GM20000 (cell line): ENCODE results near the gene ADAMTSL5.
A peak's percentile ranks its signal among the peaks of the same experiment; 100 is the strongest.

Source experiments
- DNase-seq: peaks from one replicate; pipeline ENCODE4 v3.0.0; 2012; ENCODE audit warnings: low spot score
- TF ChIP-seq, protein P1 (sequence below): IDR thresholded peaks from 2 replicates; pipeline ENCODE4 v1.5.1; 2012; ENCODE audit warnings: mild to moderate bottlenecking, control low read depth; ENCODE audit errors: extremely low read depth, missing control alignments

The ADAMTSL5 gene

DNA sequence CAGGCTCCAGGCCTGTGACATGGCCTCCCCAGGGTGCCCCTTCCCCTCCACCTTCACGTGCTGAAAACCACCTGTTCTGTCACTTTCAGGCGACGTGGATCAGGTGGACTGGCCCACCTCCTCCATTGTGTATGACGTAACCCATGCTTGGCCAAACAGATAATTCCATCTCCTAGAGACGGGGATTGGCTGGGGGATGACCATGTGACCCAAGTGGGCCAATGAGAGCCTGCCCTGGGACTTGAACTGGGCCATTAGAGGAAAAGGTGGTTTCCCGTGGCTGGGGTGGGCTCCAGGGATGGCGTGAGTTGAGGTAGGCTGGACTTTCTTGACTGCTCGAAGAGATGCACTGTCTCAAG lies 3.6 kb upstream of the ADAMTSL5 start:
- TF ChIP-seq, protein P1, sequence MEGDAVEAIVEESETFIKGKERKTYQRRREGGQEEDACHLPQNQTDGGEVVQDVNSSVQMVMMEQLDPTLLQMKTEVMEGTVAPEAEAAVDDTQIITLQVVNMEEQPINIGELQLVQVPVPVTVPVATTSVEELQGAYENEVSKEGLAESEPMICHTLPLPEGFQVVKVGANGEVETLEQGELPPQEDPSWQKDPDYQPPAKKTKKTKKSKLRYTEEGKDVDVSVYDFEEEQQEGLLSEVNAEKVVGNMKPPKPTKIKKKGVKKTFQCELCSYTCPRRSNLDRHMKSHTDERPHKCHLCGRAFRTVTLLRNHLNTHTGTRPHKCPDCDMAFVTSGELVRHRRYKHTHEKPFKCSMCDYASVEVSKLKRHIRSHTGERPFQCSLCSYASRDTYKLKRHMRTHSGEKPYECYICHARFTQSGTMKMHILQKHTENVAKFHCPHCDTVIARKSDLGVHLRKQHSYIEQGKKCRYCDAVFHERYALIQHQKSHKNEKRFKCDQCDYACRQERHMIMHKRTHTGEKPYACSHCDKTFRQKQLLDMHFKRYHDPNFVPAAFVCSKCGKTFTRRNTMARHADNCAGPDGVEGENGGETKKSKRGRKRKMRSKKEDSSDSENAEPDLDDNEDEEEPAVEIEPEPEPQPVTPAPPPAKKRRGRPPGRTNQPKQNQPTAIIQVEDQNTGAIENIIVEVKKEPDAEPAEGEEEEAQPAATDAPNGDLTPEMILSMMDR = no peak
- no peak for DNase-seq

DNA sequence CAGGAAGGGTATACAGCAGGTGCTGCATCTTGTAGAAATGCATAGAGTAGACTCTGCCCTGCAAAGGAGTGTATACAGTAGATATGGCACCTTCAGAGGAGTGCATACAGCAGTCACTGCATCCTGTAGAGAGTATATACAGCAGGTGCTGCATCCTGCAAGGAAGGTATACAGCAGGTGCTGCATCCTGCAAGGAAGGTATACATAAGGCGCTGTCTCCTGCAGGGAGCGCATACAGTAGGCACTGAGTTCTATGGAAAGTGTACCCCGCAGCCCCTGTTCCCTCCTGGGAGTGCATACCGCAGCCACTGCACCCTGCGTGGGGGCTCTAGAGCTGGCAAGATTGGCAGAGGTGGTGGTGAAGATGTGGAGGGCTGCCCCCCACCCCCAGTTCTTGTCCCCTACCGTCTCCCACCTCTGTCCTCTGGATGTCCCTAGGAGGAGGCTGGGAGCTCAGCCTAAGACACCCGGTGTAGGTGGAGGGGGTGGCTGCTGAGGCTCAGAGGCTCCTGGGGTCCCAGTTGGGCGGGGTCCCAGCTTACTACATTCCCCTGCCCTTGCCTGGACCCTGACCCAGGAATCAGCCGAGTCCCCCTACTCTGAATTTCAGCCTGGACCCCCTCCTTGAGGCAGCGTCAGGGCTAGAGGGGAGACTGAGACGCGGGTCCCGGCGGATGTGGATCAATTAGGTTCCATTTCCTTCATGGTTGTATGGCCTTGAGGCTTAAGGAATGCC lies 2.3 kb upstream of the ADAMTSL5 start:
- no peak for DNase-seq
- TF ChIP-seq, protein P1 = no peak

DNA sequence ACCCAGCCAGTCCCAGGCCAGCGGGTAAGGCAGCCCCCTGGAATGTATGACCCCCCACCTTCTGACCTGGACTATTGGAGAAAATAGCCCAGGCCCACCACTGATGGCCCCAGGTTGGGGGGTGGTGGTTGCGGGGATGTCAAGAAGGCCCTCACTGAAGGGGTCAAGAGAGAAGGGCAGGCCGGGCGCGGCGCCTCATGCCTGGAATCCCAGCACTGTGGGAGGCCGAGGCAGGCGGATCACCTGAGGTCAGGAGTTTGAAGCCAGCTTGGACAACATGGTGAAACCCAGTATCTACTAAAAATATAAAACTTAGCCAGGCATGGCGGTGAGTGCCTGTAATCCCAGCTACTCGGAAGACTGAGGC lies 1.5 kb upstream of the ADAMTSL5 start:
- no peak for DNase-seq
- TF ChIP-seq, protein P1 = no peak

DNA sequence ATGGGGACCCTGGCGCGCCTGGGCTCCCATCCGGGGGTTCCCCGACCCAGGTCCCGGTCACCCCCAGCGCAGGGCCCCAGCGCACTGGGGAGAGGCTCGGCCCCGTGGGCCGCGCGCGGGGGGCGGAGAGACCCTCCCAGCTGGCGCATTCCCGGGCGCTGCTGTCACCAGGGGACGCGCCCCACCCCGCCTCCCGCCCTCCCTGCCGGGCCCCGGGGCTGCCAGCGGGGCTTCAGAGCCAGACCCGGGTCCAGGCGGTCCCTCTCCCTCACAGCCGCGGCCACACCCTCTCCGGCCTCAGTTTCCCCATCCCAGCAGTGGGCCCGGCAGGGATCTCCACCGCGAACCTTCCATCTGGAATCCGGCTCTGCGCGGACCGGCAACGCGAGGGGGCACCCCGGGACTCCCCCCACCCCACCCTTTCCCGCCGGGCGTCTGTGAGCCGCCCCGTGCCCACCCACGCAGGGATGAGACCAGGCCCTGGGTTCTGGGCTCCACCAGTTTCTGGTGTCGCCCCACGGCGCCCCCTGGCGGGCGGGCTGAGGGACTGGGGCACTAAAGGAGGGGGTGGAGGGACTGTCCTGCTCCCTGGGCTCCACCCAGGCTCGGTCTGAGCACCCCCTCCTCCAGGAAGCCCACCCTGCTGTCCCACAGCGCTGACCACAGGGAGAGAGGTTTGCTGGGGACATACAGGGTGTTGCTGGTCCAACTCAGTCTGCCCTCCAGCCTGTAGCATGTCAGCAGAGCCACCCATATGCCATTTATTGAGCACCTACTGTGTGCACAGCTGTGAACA lies 878 bp upstream of the ADAMTSL5 start:
- peak; percentile 84 for DNase-seq
- TF ChIP-seq, protein P1 = peak; percentile 44

DNA sequence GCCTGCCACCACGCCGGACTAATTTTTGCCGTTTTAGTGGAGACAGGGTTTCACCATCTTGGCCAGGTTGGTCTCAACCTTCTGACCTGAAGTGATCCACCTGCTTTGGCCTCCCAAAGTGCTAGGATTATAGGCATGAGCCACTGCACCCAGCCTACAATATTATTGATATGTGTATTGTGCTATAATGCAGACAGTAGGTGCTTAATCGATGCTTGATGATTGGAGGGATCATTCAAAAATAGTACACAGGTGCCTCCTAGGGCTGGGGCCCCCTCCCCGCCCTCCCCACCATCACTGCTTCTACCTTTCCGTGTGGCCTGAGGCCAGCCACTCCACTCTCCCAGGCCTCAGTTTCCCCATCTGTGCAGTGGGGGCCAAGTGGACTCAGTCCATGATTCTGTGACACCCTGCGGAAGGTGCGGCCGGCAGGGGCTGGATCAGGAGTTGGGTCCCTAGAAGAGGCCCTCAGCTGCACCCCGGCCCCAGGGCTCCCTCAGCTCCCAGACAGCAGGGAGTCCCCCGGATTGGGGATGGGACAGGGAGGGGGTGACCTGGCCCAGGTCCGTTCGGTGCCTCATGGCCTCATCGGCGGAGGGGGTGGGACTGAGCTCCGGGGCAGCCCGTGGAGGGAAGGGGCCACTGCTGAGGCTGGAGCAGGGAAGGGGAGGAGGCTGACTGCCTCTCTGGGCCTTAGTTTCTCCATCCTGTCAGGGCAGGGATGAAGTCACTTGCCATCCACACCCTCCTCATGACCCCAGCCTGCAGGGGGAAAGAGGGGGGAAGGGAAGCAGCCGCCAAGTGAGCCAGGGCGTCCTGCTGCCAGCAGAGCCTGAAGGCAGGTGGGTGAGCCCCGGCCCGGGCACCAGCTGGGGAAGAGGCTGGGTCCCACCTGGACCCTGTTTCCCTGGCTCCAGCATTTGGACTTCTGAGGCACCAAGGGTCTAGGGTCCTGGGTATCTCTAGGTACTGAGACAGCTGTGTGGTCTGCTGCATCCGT lies 1.2 kb downstream of the ADAMTSL5 start:
- TF ChIP-seq, protein P1 = no peak
- no peak for DNase-seq

DNA sequence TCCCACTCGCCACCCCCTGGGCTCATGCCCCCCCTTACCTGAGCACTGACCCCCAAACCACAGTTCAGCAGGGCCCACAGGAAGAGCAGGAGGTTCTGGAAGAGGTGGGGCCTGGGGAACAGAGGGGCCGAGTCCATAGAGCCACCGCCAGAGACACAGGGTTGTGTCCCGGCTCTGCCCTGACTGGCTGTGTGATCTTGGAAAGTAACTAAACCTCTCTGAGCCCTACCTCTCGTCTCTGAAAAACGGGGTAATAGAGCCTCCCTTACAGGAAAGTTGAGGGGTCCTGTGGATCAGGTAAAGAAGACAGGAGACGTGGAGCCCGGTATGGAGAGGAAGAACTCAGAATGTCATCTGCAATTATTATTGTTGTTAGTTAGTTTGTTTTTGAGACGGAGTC lies 2.0 kb downstream of the ADAMTSL5 start:
- DNase-seq = no peak
- TF ChIP-seq, protein P1 = no peak
